Stimulated activated naive CD8-positive, alpha-beta T cell treated with anti-CD3 and anti-CD28 coated beads, Interleukin-15, Interleukin-2, amounts not matched to agents 100 U/mL and 50 U/mL, for 24 hours (primary cell): ENCODE measurements around the gene TMEM252.
A peak's percentile ranks its signal among the peaks of the same experiment; 100 is the strongest.

Experiments
- ATAC-seq: fragments of 150-1000 bp; cut with Tn5 transposase; one replicate; pipeline ENCODE4 v1.10.0; 2021
- DNase-seq: peaks from one replicate; pipeline ENCODE4 v3.0.0; 2021

Gene TMEM252

GRCh38 chr9:68540712-68541535 lies at the start of gene TMEM252:
Gene TMEM252, minus strand, starts transcription at chr9:68540883. Its CDS starts 69 bp downstream, at chr9:68540814.
- no peak for DNase-seq
- ATAC-seq, result no peak

DNA sequence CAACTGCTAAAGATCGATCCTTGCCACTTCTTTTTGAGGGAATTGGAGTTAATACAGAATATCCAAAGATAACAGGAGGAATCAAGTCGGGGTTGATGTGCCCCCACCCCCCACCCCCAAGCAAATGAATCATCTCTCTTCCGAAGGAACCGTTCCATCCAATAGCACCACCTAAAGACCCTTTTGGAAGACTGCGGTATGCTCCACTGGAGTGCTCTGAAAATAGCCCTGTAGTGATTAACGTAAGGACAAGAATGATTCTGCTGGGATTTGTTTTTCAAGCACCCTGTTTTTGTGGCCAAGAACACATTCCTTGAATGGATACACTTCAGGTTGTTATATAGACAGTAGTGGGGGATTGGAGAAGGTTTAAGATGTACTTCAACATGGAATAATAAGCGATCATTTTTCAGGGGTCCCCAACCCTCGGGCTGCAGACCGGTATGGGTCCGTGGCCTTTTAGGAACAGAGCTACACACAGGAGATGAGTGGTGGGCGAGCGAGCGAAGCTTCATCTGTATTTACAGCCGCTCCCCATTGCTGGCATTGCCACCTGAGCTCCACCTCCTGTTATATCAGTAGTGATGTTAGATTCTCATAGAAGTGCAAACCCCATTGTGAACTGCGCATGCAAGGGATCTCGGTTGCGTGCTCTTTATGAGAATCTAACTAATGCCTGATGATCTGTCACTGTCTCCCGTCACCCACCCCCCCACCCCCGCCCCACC lies 44.5 kb upstream of the TMEM252 start:
- DNase-seq (no peak), ATAC-seq (no peak)

- DNase-seq (peak; percentile 88), ATAC-seq (peak; percentile 97)
Measured at GRCh38 chr9:68584189-68585033, 43.7 kb upstream of the TMEM252 start.

DNA sequence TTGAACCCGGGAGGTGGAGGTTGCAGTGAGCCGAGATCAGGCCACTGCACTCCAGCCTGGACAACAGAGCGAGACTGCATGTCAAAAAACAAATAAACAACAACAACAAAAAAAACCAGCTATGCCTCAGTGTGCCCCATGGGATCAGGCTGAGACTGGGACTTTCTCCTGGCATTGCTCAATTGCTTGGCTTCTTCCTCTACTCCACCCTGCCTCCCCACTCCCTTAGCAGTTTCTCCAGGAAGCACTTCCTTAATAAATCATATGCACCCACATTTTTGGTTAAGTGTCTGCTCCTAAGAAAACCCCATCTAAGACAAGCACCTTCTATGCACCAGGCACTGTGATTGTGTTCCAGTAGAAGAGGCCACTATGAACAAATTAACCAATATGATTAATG lies 41.0 kb upstream of the TMEM252 start:
- ATAC-seq, result no peak

DNA sequence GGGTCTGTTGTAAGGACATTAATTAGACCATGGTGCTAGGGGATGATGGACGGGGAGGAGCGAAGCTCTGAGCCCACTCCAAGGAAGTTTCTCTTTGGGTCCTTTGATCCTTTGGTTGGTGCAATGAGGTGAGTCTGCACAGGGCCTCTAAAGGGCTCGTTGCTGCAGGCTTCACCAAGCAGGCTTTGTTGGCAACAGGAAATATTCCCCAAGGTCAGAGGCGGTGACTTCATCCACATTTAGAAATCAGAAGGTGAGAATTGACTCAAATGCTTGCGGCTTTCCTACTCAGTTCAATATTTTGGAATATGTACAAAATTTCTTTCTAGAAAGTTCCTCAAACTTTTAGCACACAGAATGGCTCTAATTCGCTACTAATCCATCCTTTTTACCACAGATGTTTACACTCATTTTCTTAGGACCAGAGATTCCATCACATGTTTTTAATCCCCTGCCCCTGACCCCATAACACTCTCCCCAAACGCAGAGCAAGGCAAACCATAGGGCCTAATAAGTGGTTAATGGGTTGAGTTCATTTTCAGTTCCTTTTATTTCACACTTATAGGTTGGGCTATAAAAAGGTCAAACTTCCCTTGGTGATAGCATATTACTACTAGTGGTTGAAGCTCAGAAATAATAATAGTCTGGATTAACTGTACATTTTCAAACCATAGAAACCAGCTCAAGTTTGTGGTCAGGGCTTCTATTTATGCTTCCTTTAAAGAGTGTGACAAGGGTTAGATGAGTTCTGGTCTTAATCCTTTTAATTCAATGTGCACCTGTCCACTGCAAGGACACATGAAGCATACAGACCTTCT lies 37.3 kb upstream of the TMEM252 start:
- no peak for DNase-seq
- no peak for ATAC-seq

More for the DNA sequence above, 41.0 kb upstream of the TMEM252 start:
- DNase-seq, result no peak

- ATAC-seq (no peak), DNase-seq (no peak)
Measured at GRCh38 chr9:68575817-68576216, 35.1 kb upstream of the TMEM252 start.

- ATAC-seq (no peak), DNase-seq (no peak)
Measured at GRCh38 chr9:68574150-68574549, 33.5 kb upstream of the TMEM252 start.

GRCh38 chr9:68567565-68567964 lies 26.9 kb upstream of the TMEM252 start:
- ATAC-seq, result no peak

DNA sequence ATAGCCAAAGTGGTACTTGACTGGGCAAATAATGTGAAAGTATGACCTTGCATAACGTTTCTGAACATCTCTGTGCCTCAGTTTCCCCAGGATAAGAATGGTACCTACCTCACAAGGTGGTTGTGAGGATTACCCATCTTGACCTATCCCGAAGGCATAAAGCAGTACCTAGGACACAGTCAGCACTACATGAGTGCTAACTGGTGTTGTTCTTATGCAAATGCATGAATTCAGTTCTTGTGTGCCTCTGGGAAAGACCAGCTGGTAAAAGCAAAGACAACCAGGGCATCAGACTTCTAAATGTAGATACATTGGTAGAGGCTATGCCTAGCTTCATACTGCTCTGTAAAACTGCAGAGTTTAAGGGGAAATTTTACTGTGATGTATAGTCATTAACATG lies 21.8 kb upstream of the TMEM252 start:
- no peak for DNase-seq

More at GRCh38 chr9:68567565-68567964, 26.9 kb upstream of the TMEM252 start:
- no peak for DNase-seq

DNA sequence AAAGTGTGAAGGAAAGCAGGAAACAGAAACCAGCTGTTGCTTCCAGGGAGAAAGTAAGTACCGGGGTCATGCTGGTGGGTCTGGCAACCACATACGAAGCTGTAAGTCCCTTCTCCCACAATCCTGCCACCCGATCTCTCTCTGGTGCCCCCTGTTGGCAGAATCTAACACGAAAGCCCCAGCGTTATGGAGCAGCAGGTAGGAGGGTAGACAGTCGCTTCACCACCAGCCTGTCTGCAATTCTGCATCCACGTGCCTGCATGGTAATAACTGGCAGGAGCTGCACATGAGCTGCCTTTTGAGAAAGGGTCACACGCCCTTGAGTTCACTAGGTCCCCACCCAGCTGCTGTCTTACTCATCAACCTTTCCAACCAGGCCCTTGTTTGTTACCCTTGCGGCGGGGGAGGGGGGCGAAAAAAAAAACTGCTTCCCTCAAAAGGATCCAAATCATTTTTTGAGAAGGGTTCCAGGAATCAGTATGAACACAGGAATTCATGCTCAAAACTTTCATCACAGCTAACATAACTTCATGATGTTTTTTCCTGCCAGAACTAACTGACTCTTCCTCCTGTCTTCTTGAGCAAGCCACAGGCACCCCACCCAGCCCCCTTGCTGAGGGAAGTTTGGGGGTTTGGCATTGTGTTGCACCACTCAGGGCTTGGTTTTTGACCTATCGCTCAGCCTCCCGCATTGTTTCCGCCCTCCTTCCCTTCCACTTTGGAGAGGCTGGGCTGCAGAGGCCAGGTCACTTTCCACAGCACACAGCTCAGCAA lies 19.6 kb upstream of the TMEM252 start:
- DNase-seq (peak; percentile 65), ATAC-seq (peak; percentile 46)

More for the DNA sequence above, 21.8 kb upstream of the TMEM252 start:
- ATAC-seq, result no peak

- DNase-seq (no peak), ATAC-seq (no peak)
Measured at GRCh38 chr9:68558545-68558944, 17.9 kb upstream of the TMEM252 start.

GRCh38 chr9:68555437-68556150 lies 14.9 kb upstream of the TMEM252 start:
- ATAC-seq, result no peak
- no peak for DNase-seq

DNA sequence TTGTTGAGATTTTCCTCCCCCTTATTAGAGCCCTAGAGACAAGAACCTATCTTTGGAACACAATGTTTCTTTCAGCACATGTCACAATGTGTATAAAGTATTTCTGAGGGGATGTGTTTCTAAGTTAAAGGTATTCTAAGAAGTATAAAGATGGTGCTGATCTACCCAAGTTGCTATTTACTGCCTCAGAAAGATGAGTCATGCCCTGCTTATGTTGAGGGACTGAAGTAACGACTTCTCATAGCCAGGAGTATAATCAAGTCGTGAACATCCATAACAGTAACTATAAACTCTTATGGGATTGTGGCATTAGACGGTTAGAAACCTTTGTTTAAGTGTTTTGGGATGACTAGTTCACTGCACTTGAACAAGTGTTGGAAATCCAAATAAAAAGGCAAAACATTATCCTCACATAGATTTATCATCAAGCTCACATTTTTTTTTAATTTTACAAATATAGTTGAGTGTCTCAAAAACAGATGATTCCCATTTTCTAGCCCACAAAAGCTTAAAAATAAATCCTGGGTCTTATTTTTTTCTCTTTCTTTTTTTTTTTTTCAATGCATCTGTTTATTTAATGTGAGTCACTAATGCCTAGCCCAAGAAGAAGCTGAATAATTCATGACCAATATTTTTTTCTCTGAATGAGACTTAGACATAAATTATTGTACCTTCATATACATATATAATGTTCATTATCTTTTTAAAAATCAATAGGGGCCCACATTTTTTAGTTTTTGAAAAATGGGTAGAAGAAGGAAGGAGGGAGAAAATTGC lies 12.2 kb upstream of the TMEM252 start:
- no peak for ATAC-seq
- DNase-seq, result no peak

DNA sequence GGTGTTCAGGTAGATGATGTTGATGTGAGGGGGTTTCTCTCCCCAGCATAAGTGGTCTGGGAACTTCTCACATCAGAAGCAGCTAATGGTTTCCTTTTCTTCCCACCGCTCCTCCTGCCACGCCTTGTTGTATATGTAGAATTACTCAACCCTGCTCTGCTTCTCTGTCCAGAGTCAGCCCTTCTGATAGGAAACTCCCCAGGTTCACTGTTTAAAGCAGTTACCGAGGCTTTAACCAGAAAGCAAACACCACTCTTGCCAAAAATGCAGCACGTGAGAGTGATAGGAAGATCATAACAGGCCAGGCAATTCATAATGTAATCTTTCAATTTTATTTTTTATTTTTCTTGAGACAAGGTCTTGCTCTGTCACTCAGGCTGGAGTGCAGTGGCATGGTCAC lies 10.5 kb upstream of the TMEM252 start:
- DNase-seq, result no peak
- no peak for ATAC-seq

DNA sequence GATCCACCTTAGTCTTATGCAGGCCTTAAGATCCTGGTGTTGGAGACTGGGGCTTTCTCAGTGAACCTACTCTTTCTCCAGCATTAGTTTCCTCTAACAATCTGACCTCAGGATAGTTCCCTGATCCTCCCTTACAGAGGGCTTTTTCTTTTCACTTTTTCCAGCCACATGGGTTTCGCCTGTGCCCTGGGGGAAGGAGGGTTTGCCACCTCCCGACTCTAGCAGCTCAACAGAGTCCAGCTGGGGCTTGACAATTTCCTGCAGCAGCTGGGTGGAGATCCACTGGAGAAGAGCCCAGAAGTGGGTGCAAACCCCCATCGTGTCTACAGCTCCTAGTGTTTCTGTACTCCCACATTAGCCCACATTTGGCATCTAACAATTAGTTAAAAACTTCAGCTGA lies 7.6 kb upstream of the TMEM252 start:
- ATAC-seq, result no peak
- DNase-seq, result no peak

DNA sequence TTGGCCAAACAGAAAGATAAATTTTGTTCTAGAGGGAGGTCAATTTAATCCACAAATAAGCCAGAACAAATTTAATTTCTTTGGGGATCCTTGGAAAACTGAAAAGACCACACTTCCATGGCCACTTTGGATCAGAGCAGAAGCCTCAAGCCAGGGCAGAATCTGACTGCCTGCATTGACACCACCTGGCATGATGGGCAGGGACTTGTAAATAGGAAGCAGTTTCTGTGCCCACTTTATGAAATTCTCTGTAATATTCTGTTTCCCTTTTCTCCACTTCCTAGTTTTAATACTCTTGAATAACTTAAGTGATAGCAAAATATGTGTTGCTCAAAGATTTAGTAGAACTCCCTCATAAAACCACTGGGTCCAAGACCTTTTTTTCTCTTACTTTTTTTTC lies 6.7 kb upstream of the TMEM252 start:
- no peak for DNase-seq
- ATAC-seq, result no peak

DNA sequence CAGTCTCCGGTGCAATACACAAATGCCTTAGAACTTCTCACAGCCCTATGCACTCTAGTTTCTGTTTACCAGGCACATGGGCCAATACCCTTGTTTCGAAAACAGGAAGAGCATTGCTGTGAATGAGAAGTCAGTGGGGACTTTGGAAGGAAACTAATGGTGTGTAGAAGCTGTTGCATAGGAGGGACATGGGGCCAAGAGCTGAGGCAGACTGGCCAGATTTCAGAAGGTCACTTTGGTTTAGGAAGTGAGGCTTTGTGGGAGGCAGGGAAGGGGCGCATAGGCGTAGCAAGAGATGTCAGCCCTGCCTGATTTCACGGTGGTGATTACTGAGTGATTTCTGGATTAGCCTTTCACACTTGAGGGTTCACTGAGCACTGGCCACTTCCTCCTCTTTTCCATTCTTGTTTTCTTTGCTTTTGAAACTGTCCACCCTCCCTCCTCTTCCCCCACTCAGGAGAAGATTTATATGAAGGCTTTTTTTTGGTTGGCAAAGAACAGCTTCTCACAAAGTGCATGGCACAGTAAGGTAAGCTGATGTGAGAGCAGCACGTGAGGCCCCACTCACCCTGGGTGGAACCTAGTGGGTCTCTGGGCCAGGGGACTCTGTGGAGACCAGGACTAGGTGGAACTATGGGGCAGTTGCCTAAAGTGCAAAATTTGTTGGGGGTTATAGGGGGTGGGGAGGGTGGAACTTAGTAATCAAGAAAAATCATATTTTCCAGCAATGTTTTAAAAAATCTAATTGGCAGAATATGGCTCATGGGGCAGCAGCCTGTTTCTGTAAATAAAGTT lies 6.1 kb upstream of the TMEM252 start:
- ATAC-seq, result no peak
- DNase-seq, result no peak

GRCh38 chr9:68545033-68545705 lies 4.5 kb upstream of the TMEM252 start:
- DNase-seq (no peak), ATAC-seq (no peak)
